GM19438 (cell line): ENCODE measurements around the gene ARHGEF11.

Experiments
- ATAC-seq: cut with Tn5 transposase; IDR thresholded peaks from one replicate; pipeline ENCODE4 v1.9.1; 2021; ENCODE audit warnings: low read depth; ENCODE audit not compliant: unreplicated experiment

The ARHGEF11 gene

DNA sequence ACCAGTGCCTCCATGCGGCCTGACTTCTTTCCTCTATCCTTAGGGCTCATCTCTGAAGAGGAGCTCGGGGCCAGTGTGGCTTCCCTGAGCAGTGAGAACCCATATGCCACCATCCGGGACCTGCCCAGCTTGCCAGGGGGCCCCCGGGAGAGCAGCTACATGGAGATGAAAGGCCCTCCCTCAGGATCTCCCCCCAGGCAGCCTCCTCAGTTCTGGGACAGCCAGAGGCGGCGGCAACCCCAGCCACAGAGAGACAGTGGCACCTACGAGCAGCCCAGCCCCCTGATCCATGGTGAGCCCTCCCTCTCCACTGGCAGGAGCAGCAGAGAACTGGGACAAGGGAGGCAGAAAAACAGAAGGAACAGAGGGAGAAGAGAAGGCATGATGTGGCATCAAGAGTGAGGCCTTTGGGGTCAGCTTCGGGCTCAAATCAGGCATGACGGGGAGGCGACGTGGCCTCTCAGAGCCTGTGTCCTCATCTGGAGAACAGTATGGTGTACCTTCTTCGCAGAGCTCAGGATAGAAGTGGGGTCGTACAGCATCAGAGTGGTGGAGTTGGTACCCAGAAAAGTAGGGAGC lies 131.6 kb downstream of the ARHGEF11 start:
- ATAC-seq: no peak

DNA sequence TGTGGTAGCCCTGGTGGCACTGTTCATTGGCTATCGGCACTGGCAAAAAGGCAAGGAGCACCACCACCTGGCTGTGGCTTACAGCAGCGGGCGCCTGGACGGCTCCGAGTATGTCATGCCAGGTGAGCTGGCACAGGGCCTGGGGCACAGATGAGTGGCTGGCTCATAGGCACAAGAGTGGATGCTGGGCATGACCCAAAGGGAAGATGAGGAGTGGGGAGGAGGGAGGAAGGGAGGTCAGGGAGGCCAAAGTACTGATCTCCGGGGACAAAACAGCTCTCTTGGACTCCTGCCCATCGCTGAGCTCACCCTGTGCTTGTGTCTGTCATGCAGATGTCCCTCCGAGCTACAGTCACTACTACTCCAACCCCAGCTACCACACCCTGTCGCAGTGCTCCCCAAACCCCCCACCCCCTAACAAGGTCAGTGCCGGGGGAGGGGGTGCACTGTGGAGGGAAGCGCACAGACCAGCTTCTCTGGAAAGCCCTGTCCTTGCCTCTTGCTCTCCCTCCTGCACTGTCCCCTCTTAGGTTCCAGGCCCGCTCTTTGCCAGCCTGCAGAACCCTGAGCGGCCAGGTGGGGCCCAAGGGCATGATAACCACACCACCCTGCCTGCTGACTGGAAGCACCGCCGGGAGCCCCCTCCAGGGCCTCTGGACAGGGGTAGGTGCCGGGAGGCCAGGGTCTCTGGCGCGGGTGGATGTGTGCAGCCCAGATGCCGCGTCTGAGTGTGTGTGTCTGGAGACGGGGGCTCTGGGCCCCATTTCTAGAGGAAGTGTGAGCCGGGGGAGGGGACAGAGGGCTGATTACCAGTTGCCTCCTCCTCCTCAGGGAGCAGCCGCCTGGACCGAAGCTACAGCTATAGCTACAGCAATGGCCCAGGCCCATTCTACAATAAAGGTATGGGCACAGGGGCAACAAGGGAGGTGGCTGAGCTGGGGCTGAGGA lies 132.4 kb downstream of the ARHGEF11 start:
- no peak for ATAC-seq

DNA sequence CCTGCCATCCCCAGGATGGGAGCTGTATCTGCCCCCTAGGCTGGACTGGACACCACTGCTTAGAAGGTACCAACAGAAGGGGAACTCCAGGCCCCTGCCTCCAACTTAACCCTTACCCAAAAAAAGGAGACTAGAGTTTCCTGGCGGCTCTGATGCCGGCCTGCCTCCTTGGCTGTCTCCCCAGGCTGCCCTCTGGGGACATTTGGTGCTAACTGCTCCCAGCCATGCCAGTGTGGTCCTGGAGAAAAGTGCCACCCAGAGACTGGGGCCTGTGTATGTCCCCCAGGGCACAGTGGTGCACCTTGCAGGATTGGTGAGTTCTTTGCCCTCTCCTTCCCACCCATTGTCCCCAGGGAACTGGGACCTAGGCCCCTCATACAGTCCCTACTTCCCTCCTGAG lies 133.2 kb downstream of the ARHGEF11 start:
- ATAC-seq: no peak

DNA sequence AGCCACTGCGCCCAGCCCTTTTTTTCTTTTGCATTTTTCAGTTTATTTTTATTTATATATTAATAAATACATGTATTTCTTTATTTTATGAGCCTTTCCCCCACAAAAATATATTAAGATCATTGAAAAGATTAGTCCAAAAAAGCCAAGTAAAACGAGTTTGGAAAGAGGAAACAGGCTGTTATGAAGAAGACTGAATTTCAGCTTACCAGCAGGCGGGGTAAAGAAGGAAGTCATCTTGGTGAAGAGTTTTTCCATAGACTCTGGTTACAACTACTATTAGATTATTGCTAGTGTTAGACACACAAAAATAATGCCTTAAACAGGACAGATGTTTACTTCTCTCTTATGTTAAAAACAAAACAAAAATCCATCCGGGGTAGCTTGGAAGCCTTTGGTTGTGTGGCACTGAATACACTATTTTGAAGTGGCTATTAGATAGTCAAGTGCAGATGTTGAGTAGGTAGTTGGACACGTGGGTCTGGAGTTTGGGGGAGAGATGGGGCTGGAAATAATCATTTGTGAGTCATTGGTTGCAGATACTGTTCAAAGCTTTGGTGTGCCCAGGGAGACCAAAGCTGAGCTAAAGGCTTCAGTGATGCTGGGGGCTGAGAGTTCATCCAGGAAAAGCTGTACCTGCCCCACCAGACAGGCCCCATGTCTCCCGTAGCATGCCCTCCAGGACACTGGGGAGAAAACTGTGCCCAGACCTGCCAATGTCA lies 133.8 kb downstream of the ARHGEF11 start:
- no peak for ATAC-seq

DNA sequence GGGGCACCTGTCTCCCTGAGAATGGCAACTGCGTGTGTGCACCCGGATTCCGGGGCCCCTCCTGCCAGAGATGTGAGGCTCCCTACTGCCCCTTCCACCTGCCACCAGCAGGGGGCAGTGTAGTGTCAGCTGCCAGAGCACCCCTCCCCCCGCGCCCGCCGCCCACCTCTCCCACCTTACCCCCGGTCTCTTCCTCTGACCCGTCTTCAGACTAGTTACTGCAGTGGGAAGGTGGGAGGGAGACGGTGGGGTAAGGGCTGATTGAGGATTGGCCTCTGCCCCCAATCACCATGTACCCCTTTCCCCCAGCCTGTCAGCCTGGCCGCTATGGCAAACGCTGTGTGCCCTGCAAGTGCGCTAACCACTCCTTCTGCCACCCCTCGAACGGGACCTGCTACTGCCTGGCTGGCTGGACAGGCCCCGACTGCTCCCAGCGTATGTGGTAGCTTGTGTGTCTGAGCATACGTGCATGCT lies 135.2 kb downstream of the ARHGEF11 start:
- no peak for ATAC-seq

DNA sequence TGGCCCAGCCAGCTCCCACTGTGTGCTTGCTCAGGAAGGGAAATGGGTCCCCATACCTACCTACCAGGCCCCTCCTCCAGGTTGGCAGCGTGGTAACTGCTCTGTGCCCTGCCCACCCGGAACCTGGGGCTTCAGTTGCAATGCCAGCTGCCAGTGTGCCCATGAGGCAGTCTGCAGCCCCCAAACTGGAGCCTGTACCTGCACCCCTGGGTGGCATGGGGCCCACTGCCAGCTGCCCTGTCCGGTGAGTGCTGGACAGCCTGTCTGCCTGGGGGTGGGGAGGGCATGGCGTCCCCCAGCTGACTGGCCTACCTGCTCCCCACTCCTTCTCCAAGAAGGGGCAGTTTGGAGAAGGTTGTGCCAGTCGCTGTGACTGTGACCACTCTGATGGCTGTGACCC lies 135.9 kb downstream of the ARHGEF11 start:
- no peak for ATAC-seq

DNA sequence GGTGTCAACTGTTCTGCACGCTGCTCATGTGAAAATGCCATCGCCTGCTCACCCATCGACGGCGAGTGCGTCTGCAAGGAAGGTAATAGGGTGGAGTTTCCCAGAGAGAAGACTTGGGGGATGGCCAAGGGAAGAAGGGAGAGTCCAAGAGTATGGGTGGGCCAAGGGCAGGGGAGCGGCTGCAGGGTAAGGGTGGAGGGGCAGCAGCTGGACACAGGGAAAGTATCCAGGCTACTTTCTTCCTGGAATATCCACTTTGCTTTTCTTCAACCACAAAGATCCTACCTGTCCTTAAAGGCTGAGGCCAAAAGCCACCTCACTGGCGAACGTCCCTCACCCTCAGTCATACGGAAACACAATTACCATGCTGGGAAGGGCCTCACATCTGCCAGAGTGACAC lies 136.6 kb downstream of the ARHGEF11 start:
- no peak for ATAC-seq

DNA sequence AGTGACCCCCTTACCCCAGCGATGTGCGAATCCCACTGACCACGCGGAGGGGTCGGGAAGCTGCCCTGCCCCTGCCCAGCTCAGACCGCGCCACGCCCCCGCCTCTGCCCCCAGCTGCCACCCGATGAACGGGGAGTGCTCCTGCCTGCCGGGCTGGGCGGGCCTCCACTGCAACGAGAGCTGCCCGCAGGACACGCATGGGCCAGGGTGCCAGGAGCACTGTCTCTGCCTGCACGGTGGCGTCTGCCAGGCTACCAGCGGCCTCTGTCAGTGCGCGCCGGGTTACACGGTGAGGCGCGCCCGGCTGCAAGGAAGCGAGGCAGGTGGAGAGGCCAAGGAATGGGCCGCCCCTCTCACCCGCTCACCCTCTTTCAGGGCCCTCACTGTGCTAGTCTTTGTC lies 137.0 kb downstream of the ARHGEF11 start:
- ATAC-seq: no peak

DNA sequence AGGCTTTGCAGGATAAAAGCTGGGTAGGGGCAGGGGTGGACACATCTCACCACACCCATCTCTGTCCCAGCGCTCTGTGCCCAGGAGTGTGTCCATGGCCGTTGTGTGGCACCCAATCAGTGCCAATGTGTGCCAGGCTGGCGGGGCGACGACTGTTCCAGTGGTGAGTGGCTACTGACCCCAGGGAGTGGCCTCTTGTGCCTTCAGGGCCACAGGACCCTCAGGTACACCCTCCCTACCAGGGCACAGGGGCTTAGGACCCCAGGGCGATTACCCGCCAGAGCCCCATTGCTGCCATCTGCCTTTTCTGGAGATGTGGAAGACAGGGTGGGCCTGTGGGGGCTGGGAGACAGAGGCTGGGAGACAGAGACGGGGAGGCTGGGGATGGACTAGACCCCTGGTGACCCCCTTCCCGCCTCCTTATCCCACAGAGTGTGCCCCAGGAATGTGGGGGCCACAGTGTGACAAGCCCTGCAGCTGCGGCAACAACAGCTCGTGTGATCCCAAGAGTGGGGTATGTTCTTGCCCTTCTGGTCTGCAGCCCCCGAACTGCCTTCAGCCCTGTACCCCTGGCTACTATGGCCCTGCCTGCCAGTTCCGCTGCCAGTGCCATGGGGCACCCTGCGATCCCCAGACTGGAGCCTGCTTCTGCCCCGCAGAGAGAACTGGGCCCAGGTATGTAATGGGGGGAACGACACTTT lies 139.2 kb downstream of the ARHGEF11 start:
- ATAC-seq: no peak

DNA sequence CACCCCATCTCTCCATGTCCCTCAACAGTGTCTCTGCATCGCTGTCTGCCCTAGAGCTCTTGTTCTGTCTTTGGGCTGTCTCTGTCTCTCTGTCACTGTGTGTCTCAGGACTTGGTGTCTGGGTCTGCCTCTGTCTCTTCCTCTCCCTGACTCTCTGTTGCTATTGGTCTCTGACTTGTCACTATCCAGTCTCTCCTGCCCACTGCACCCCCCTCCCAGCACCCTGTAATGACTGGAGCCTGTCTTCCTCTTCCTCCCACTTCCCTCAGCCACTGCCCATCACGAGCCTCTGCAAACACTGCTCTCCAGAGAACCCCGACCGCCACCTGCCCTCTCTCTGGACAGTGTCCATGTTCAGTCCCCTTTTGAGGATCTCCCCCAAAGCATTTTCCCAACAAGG lies 139.9 kb downstream of the ARHGEF11 start:
- no peak for ATAC-seq

DNA sequence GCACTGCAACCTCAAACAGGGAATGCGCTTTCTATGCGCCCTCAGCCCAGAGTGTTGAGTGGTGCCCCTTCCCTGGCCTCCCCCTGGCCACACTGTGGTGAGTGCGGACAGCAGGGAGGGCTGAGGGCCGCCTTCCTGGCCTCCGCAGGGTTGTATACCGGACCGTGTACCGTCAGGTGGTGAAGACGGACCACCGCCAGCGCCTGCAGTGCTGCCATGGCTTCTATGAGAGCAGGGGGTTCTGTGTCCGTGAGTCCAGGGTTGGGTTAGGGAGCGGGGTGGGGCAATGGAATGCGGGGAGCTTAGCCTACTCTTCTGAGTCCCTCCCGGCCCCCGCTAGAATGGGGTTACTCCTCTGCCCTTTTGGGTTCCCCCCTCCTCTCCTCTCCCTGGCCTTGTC lies 140.4 kb downstream of the ARHGEF11 start:
- no peak for ATAC-seq

DNA sequence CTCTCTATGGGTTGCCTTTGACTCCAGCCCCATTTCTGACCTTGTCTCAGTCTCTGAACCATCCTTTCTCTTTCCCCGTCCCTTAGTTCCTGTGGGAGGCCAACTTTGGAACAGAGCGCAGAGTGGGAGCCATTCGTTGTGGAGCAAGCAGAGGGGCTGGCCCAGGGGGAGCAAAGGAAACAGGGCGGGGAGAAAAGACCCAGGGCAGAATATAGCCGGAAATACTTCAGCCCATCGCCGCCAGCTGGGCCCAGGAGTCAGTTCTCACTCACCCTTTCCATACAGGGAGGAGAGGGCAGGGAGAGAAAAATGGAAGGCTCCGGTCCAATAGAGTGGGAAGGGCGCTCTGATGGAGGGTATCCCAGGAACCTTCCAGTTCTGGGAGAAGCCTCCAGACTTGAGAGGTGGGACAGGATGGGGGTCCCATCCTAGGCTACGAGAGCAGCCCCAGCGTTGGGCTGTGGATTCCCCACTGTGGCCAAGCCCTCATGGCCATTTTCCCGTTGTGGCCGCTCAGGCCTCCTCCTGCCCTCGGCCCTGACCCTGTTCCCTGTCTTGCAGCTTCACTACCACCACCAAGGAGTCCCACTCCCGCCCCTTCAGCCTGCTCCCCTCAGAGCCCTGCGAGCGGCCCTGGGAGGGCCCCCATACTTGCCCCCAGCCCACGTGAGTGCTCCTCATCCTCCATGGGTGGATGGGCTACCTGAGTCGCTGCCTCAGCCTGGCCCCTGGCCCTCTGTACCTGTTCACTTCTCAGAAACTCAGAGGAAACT lies 141.2 kb downstream of the ARHGEF11 start:
- no peak for ATAC-seq

DNA sequence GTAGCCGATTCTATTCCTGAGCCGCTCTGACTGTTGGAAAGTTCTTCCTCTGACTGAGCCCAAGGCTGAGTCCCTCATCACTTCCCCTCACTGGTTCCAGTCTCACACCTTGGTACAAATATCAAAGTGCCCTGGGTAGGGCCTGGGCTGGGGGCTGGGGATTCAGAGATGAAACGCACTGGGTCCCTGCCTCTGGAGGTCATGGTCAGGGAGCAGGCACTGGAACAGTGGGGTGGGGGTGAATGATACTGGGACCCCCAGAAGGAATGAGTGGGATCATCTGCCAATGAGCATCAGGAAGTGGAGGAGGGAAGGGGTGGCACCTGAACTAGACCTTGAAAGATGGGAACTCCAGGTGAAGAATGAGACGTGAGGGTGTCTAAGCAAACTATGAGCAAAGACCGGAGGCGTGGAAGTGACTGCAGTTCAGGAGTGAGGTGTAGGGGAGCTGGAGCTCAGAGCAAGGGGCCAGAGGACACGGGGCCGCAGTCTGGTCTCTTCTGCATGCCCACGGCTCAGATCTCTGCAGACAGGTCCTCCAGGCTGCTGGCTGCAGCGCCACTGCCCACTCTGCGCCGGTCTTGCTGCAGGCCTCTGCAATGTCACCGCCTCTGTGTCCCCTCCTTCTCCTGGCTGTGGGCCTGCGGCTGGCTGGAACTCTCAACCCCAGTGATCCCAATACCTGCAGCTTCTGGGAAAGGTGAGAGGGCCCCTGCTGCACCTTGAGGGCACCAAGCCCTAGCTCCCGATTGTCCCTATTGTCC lies 142.0 kb downstream of the ARHGEF11 start:
- no peak for ATAC-seq

DNA sequence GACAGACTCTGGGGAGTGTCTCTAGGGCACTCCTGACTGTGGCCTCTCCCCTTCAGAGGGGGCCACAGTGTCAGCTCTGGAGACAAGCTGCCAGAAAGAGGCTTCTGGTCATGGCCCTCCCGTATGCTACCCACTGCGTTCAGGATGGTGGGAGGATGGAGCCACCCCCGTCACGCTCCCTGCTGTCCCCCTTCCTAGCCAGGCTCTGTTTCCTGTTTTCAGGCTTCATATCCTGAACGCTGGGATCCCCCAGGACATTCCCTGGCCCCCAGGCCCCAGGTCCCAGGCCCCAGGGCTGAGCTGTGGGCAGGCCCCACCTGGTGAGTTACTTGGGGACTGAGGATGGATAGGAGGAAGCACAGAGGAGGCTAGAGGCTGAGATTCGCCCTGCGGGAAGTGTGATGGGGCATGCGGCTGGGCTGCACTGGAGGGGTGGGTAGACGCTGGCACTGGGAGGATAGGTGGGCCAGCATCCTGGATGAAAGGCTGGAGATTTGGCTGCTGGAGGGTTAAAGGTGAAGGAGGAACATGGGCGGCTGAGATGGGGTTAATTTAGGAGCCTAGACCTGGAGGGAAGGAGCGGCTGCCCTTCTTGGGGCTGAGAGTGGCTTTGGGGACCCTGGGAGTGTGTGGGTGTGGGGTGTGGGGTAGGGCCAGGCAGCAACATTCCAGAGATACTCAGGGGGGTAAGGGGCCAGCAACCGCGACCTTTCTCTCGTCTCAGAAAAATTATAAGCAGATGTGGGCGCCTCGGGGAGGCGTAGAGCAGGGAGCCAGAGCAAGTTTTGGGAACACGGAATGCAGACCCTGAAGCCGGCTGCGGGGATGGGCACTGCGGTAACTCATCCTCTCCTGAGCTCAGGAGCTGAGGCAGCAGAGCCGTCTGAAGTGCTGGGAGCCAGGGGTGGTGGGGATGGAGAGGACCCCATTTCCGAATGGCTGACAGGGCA lies 143.3 kb downstream of the ARHGEF11 start:
- ATAC-seq: no peak

DNA sequence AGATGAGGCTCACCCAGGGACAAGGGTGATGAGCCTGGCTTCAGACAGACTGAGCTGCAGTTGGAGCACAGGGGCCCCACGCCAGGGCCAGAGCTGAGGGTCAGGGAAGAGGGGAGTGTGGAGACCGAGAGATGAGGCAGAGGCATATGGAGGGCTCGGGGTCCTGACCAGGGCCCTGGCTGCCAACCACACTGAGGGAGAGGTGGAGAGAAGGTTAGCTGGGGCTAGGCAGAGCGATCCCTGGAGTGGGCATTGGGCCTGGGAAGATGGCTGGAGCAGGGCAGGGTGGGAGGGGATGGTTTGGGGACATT lies 144.0 kb downstream of the ARHGEF11 start:
- ATAC-seq: no peak

DNA sequence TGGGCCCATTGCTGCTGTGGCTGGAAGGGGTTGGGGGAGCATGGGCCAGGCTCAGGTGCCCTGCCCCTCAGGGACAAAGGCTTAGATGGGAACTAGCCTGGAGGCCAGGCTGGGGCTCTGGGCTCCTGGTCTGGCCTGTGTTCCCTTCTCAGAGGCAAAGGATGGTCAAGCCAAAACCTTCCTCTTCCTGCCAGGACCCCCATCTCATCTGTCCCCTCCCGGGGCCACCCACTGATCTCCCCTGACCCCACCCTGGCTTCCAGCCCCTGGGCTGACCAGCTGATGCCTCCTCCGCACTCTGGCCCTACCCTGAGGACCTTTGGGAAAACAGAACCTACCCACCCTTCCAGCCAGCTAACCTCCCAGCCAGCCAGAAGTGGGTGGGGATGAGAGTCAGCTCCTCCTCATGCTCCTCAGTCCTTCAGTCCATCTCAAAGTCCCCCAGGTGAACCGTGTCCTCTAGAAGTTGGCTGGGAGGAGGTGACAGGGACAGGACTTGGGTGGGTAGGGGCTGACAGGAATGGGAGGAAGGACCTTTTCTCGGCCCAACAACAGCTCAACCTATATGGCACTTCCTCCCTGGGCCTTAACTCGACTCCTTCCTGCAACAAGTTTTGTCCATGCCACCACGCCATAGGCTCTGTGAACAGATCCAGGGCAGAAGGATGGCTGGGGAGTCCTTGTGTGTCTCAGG lies 144.5 kb downstream of the ARHGEF11 start:
- ATAC-seq: no peak

DNA sequence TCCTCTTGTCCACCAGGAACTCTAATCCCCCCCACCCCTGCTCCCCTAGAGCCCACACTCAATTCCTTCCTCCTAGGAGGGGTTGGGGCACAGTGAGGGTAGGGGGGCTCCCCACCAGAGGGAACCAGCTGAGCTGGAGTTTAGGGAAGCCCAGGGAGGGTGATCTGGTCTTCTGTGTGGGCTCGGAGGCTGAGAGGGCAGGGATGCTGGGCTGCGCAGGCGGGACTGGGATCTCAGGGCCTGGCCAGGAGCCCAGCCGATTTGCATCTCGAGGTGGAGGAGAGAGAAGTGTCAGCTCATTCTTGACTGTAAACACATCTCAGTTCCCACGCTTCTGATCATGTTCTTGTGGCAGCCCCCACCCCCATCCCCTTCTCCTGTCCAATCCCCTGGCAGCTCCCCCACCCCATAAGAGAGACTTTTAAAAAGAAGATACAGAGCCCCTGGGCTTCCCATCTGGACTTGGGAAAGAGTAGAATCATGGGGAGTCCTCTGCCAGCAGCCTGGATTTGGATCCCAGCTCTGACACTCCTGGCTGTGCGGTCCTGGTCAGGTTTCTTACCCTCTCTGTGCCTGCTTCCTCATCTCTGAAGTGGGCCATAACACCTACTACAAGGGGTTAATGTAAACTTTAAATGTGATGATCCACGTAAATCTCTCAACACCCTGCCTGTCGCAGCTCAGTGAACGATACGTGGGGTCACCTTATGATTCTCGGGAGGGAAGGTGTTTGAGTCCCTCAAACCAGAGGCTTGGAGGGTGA lies 145.4 kb downstream of the ARHGEF11 start:
- ATAC-seq: no peak
